NB4 (cell line): ENCODE measurements around the gene ARHGAP20.

Experiments used
- DNase-seq: peaks from one replicate; pipeline ENCODE4 v3.0.0; 2010; ENCODE audit warnings: low read depth
- H3K4me3 ChIP-seq: one replicate; pipeline ENCODE4 v1.5.1; 2011; ENCODE audit warnings: mild to moderate bottlenecking, low read depth, low read length, moderate library complexity
- MYC ChIP-seq: IDR thresholded peaks from 2 replicates; pipeline ENCODE4 v1.6.1; 2011; ENCODE audit warnings: low read depth, low read length
- POLR2A ChIP-seq: IDR thresholded peaks from 2 replicates; pipeline ENCODE4 v1.6.1; 2011; ENCODE audit warnings: mild to moderate bottlenecking; ENCODE audit not compliant: insufficient read length; ENCODE audit errors: extremely low read depth
- TF ChIP-seq, protein P1 (sequence below): IDR thresholded peaks from one replicate; pipeline ENCODE4 v1.5.1; 2012; ENCODE audit warnings: low read depth, low read length
- TF ChIP-seq, protein P2 (sequence below): IDR thresholded peaks from 2 replicates; pipeline ENCODE4 v1.6.1; 2011; ENCODE audit warnings: low read depth, low read length

The ARHGAP20 gene

DNA sequence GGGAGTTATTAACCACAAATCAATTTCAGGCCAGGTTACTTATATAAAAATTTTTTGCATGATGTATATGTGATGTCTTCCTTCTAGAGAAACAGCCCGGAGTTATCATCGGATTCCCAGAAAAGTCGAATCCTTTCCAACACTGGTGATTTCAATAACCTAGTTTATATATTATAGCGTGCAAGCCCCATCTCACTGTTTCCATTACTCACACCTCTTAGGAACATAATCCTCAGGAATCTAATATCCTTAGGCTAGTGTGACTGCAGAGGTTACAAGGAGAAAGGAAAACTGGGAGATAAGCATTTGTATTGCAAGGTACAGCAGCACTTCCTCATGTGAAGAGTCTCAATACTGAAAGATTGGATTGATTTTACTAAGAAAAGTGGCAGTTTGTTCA lies 20.3 kb downstream of the ARHGAP20 start:
- TF ChIP-seq, protein P1, sequence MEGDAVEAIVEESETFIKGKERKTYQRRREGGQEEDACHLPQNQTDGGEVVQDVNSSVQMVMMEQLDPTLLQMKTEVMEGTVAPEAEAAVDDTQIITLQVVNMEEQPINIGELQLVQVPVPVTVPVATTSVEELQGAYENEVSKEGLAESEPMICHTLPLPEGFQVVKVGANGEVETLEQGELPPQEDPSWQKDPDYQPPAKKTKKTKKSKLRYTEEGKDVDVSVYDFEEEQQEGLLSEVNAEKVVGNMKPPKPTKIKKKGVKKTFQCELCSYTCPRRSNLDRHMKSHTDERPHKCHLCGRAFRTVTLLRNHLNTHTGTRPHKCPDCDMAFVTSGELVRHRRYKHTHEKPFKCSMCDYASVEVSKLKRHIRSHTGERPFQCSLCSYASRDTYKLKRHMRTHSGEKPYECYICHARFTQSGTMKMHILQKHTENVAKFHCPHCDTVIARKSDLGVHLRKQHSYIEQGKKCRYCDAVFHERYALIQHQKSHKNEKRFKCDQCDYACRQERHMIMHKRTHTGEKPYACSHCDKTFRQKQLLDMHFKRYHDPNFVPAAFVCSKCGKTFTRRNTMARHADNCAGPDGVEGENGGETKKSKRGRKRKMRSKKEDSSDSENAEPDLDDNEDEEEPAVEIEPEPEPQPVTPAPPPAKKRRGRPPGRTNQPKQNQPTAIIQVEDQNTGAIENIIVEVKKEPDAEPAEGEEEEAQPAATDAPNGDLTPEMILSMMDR, result no peak
- TF ChIP-seq MYC (no peak), POLR2A (no peak)
- TF ChIP-seq, protein P2, sequence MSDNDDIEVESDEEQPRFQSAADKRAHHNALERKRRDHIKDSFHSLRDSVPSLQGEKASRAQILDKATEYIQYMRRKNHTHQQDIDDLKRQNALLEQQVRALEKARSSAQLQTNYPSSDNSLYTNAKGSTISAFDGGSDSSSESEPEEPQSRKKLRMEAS, result no peak
- no peak for DNase-seq
- no peak overlapping the region for H3K4me3 ChIP-seq

DNA sequence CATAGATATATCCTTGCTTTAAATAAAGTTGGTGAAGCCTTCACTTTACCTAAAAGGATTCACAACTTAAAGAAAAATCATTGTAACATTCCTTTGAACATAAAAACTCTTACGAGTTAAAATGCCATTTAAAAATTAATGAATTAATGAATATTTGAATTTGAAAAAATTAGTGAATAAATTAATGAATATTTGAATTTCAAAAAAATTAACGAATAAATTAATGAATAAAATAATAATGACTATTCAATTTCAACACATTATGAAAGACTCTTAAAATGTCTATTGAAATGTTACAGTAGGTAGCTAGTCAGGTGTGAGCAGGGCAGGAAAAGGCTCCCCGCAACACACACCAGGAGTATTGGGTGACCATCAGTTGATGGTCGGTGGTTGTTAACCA lies 22.9 kb downstream of the ARHGAP20 start:
- no peak for TF ChIP-seq POLR2A
- TF ChIP-seq, protein P2, result no peak
- no peak for TF ChIP-seq MYC
- TF ChIP-seq, protein P1, result no peak
- no peak overlapping the region for H3K4me3 ChIP-seq
- DNase-seq, result no peak

DNA sequence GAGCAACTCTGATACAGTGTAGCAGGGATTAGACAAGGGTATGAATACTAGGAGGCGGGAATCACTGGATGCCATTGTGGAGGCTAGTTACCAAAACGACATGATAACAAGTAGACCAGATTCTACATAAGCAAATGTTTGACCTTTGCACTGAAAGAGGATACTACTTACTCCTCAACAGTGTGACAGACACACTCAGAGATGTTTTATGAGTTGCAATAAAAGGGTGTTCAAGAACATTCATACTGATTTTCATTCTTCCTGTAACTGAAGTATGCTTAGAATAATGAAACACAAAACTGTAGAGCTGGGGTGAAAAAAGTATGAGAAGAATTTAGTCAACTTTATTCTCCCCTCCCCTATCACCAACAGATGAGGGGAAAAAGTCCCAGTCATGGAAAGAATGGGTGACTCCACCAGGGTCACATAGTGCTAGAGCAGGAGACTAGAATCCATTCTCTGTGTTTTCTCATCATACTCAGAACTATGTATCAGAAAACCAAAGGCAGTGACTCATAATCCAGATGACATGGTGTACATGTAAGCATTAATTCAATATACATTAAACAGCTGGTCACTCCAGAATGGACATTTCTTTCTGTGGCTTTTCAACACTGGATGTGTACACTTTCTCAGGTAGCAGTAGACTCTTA lies 32.8 kb downstream of the ARHGAP20 start:
- TF ChIP-seq POLR2A (no peak), MYC (no peak)
- TF ChIP-seq, protein P2, result no peak
- TF ChIP-seq, protein P1, result no peak
- H3K4me3 ChIP-seq, result no peak overlapping the region
- DNase-seq, result no peak

DNA sequence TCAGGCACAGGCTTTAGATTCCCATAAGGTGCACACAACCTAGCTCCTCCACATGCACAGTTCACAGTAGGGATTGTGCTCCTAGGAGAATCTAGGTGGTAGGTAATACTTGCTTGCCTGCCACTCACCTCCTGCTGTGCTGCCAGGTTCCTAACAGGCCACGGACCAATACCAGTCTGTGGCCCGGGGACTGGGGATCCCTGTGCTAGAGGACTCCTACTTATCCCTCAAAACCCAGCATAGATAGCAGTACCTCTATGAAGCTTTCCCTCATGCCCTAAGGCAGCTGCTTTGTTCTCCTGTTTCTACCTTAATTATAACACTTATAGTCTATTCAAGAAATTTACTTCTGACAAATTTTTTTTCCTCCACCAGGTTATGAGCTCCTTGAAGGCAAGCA lies 36.7 kb downstream of the ARHGAP20 start:
- no peak overlapping the region for H3K4me3 ChIP-seq
- no peak for DNase-seq
- TF ChIP-seq MYC (no peak), POLR2A (no peak)
- TF ChIP-seq, protein P2, result no peak
- TF ChIP-seq, protein P1, result no peak

DNA sequence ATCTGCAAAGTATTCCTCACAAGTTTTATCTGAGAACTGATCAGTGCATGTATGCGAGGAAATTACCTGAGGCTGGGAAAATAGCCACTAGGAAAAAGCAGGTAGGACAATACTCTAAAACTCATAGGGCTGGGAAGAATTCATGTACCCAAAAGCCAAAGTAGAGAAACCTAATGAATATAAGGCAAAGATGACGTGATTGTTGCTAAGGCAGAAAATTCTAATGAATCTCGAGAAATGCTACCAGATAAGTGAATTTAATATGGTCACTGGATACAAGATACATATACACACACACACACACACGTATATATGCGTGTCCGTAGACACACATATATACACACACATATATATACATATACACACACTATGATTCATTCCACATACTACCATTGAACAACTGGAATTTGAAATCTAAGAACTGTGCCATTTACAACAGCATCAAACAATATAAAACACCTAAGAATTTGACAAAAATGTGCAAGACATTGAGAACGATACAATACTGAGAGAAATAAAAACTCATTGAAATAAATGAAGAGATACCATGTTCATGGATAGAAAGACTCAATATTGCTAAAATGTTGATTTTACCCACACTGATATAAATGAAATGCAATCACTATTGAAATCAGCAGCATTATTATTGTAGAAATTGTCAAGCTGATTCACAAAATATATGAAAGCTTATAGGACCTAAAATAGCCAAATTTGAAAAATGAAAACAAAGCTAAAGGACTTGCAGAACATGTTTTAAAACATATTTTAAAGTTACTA lies 46.4 kb downstream of the ARHGAP20 start:
- TF ChIP-seq, protein P1, result no peak
- TF ChIP-seq, protein P2, result no peak
- TF ChIP-seq POLR2A (no peak), MYC (no peak)
- DNase-seq, result no peak
- no peak overlapping the region for H3K4me3 ChIP-seq
